CD4-positive, alpha-beta memory T cell (primary cell): Measurements from ENCODE around the gene SCAANT1. TPM values are rescaled to one million over a fixed set of nuclear protein-coding genes. Genes with fewer than 3 reads are reported as not detected.
A peak's percentile ranks its signal among the peaks of the same experiment; 100 is the strongest.

Source experiments
- CTCF ChIA-PET: fragments of 350-600 bp; sonication (Branson Sonifier 250); formaldehyde crosslinking; loops from one replicate; lab custom pipeline; 2021; ENCODE audit warnings: inconsistent platforms; ENCODE audit not compliant: partially characterized antibody; lab: Charles Lee
- POLR2A ChIA-PET: fragments of 350-600 bp; sonication (Branson Sonifier 250); formaldehyde crosslinking; loops from one replicate; lab custom pipeline; 2021; ENCODE audit not compliant: partially characterized antibody; lab: Charles Lee
- DNase-seq, 5 donors: peaks; one replicate each; pipeline versions ENCODE4 v3.0.0 to v3.0.0-alpha.2; 2020 to 2022; ENCODE audit warnings: mixed read lengths in 1 of 5
- H3K27ac ChIP-seq: one replicate; pipeline ENCODE4 v1.7.0; 2013; ENCODE audit warnings: low read depth, low read length
- H3K27me3 ChIP-seq: 2 replicates; pipeline ENCODE4 v1.7.0; 2013; ENCODE audit warnings: mild to moderate bottlenecking, low read length, moderate library complexity; ENCODE audit not compliant: insufficient read depth
- H3K36me3 ChIP-seq: 2 replicates; pipeline ENCODE4 v1.7.0; 2013; ENCODE audit warnings: mild to moderate bottlenecking, low read length, moderate library complexity; ENCODE audit not compliant: insufficient read depth
- H3K4me1 ChIP-seq: 2 replicates; pipeline ENCODE4 v1.7.0; 2013; ENCODE audit warnings: mild to moderate bottlenecking, low read length, moderate library complexity; ENCODE audit not compliant: insufficient read depth
- H3K4me3 ChIP-seq, 2 donors: one replicate each; pipeline ENCODE4 v1.7.0; 2013; ENCODE audit warnings: low read length in 2 of 2, mild to moderate bottlenecking in 1 of 2
- H3K9me3 ChIP-seq, 2 donors: one replicate each; pipeline ENCODE4 v1.7.0; 2013; ENCODE audit warnings: low read length in 2 of 2, control low read depth in 1 of 2; ENCODE audit not compliant: control insufficient read depth in 1 of 2
- H3K27ac Mint-ChIP-seq, 7 donors: one replicate each; pipeline ENCODE4 v1.8.0; 2020 to 2021; ENCODE audit warnings: mixed read lengths in 7 of 7, mild to moderate bottlenecking in 6 of 7, inconsistent platforms in 3 of 7, moderate library complexity in 3 of 7
- H3K27me3 Mint-ChIP-seq, 2 donors: one replicate each; pipeline ENCODE4 v1.8.0; 2020 to 2021; ENCODE audit warnings: mixed read lengths in 2 of 2
- H3K36me3 Mint-ChIP-seq, 2 donors: one replicate each; pipeline ENCODE4 v1.8.0; 2020 to 2021; ENCODE audit warnings: mixed read lengths in 2 of 2, inconsistent platforms in 1 of 2, mild to moderate bottlenecking in 1 of 2
- H3K4me1 Mint-ChIP-seq, 4 donors: one replicate each; pipeline ENCODE4 v1.8.0; 2020 to 2021; ENCODE audit warnings: mixed read lengths in 4 of 4, mild to moderate bottlenecking in 1 of 4
- H3K4me3 Mint-ChIP-seq, 8 donors: one replicate each; pipeline ENCODE4 v1.8.0; 2020 to 2021; ENCODE audit warnings: mixed read lengths in 8 of 8, mild to moderate bottlenecking in 7 of 8, moderate library complexity in 6 of 8, inconsistent platforms in 3 of 8
- H3K9me3 Mint-ChIP-seq, 8 donors: one replicate each; pipeline ENCODE4 v1.8.0; 2020 to 2021; ENCODE audit warnings: mixed read lengths in 8 of 8, mild to moderate bottlenecking in 5 of 8, inconsistent platforms in 3 of 8, moderate library complexity in 1 of 8
- intact Hi-C: fragments of 100-400 bp; cut with micrococcal nuclease; formaldehyde crosslinking; loops from one replicate; pipeline ENCODE4 v1.15.1; 2023
- polyA plus RNA-seq, 2 donors: library from polyadenylated mRNA; unstranded; fragments of 300-500 nt; fragmentation: Illumina TruSeq; gene quantifications; one replicate each; pipeline ENCODE4 v1.2.3, GENCODE V29; 2021
- total RNA-seq, 2 experiments: library from RNA; stranded (reverse); gene quantifications; one replicate each; pipeline ENCODE4 v1.2.3, GENCODE V29; 2021

The SCAANT1 gene
- not detected for total RNA-seq
- not detected for polyA plus RNA-seq

- intact Hi-C loops: loop anchor here (1.0 kb wide), 3 partner anchors 49 to 111 kb away; partner anchors contain the start of genes ATXN7, PSMD6 and THOC7
- Histone ChIP-seq H3K9me3 (no peaks in the 10 kb centered on the region), H3K36me3 (peaks cover 4% of the 10 kb centered on the region), H3K27me3 (no peaks in the 10 kb centered on the region), H3K4me3 (peak within 1 kb of the TSS; percentile 70 to 77), H3K4me1 (peaks cover 36% of the 10 kb centered on the region), H3K27ac (peak within 1 kb of the TSS; percentile 84)
- H3K27me3 Mint-ChIP-seq: no peaks in the 10 kb centered on the region
- peak; percentile 84 to 87 (median 84) for DNase-seq
- H3K9me3 Mint-ChIP-seq: no peaks in the 10 kb centered on the region
- H3K4me3 Mint-ChIP-seq: peak within 1 kb of the TSS; percentile 89 to 96 (median 94)
- peaks cover 30 to 61% (median 41%) of the 10 kb centered on the region in 4 donors for H3K4me1 Mint-ChIP-seq
- H3K27ac Mint-ChIP-seq: peak within 1 kb of the TSS; percentile 96 to 99 (median 98)
- POLR2A ChIA-PET: interaction anchor here (0.8 to 2.7 kb wide), 18 partner anchors 9 to 112 kb away, joined by 3 to 34 read pairs (median 6); partner anchors contain the start of genes ATXN7, PSMD6 and THOC7
- peaks cover 8 to 32% of the 10 kb centered on the region in 2 donors for H3K36me3 Mint-ChIP-seq
- CTCF ChIA-PET: interaction anchor here (0.9 to 1.4 kb wide), 4 partner anchors 22 to 111 kb away, joined by 3 to 5 read pairs (median 4); partner anchors contain the start of gene PSMD6
These were observed at the start of gene SCAANT1 for GRCh38 chr3:63911873-63912767. TSS of gene SCAANT1 (minus strand) at chr3:63912383.

- Mint-ChIP-seq H3K27me3 (no peaks in the 10 kb centered on the region), H3K4me1 (peaks cover 37 to 59% (median 47%) of the 10 kb centered on the region in 4 donors), H3K4me3 (no peak overlapping the region), H3K9me3 (no peaks in the 10 kb centered on the region), H3K27ac (peak overlapping the region in 4 of 7 donors; percentile 32 to 74 (median 57)), H3K36me3 (peaks cover 0 to 3% of the 10 kb centered on the region in 2 donors)
- H3K4me3 ChIP-seq: no peak overlapping the region
- H3K36me3 ChIP-seq: no peaks in the 10 kb centered on the region
- no peak overlapping the region for H3K27ac ChIP-seq
- H3K4me1 ChIP-seq: peaks cover 33% of the 10 kb centered on the region
- DNase-seq: peak in 4 of 5 donors; percentile 65 to 68 (median 66)
- H3K27me3 ChIP-seq: no peaks in the 10 kb centered on the region
- intact Hi-C loops: loop anchor here (1.0 kb wide), 3 partner anchors 17 to 61 kb away; partner anchors contain the start of gene PSMD6
- ChIA-PET CTCF (interaction anchor here (0.7 to 16.0 kb wide), 20 partner anchors 9 to 66 kb away, joined by 3 to 875 read pairs (median 6); partner anchors contain the start of genes PSMD6 and SCAANT1), POLR2A (interaction anchor here (0.8 to 14.5 kb wide), 8 partner anchors 9 to 62 kb away, joined by 3 to 347 read pairs (median 6); partner anchors contain the start of genes PSMD6 and SCAANT1)
- no peaks in the 10 kb centered on the region for H3K9me3 ChIP-seq
These were observed 49.7 kb upstream of the SCAANT1 start for GRCh38 chr3:63961891-63962290.

GRCh38 chr3:63960048-63960711, 48.0 kb upstream of the SCAANT1 start:
- Mint-ChIP-seq H3K27me3 (no peaks in the 10 kb centered on the region), H3K4me3 (peak overlapping the region in 6 of 8 donors; percentile 21 to 69 (median 38)), H3K36me3 (peaks cover 5 to 7% of the 10 kb centered on the region in 2 donors), H3K4me1 (peaks cover 34 to 50% (median 41%) of the 10 kb centered on the region in 4 donors), H3K27ac (peak overlapping the region; percentile 27 to 87 (median 68)), H3K9me3 (no peaks in the 10 kb centered on the region)
- Histone ChIP-seq H3K9me3 (no peaks in the 10 kb centered on the region), H3K4me3 (no peak overlapping the region), H3K27me3 (no peaks in the 10 kb centered on the region), H3K4me1 (peaks cover 17% of the 10 kb centered on the region), H3K27ac (no peak overlapping the region), H3K36me3 (peaks cover under 1% of the 10 kb centered on the region)
- intact Hi-C loops: no loop called here
- no peak for DNase-seq
- CTCF ChIA-PET: interaction anchor here (2.0 to 16.0 kb wide), 4 partner anchors 9 to 63 kb away, joined by 7 to 875 read pairs (median 60); partner anchors contain the start of gene PSMD6
- POLR2A ChIA-PET: interaction anchor here (1.2 to 14.5 kb wide), 3 partner anchors 20 to 48 kb away, joined by 4 to 347 read pairs (median 4); partner anchors contain the start of gene SCAANT1

GRCh38 chr3:63959146-63959545, 47.0 kb upstream of the SCAANT1 start:
- ChIA-PET CTCF (interaction anchor here (11.5 to 16.0 kb wide), 2 partner anchors 26 to 64 kb away, joined by 101 to 875 read pairs; partner anchors contain the start of gene PSMD6), POLR2A (interaction anchor here (0.8 kb wide), 1 partner anchor 65 kb away, joined by 3 read pairs; no protein-coding TSS in a partner anchor)
- Mint-ChIP-seq H3K27me3 (no peaks in the 10 kb centered on the region), H3K4me1 (peaks cover 32 to 48% (median 40%) of the 10 kb centered on the region in 4 donors), H3K36me3 (peaks cover 12 to 14% of the 10 kb centered on the region in 2 donors), H3K4me3 (no peak overlapping the region), H3K9me3 (no peaks in the 10 kb centered on the region), H3K27ac (peak overlapping the region; percentile 11 to 85 (median 70))
- Histone ChIP-seq H3K36me3 (peaks cover 5% of the 10 kb centered on the region), H3K9me3 (no peaks in the 10 kb centered on the region), H3K27ac (no peak overlapping the region), H3K4me3 (no peak overlapping the region), H3K4me1 (peaks cover 7% of the 10 kb centered on the region), H3K27me3 (no peaks in the 10 kb centered on the region)
- intact Hi-C loops: no loop called here
- no peak for DNase-seq

- no peaks in the 10 kb centered on the region for H3K9me3 ChIP-seq
- peaks cover 22 to 23% of the 10 kb centered on the region in 2 donors for H3K36me3 Mint-ChIP-seq
- no peaks in the 10 kb centered on the region for H3K27me3 ChIP-seq
- no peak overlapping the region for H3K4me3 Mint-ChIP-seq
- no peaks in the 10 kb centered on the region for H3K27me3 Mint-ChIP-seq
- no peak overlapping the region for H3K4me3 ChIP-seq
- ChIA-PET POLR2A (interaction anchor here (0.8 to 1.7 kb wide), 2 partner anchors 44 to 67 kb away, joined by 3 to 5 read pairs; partner anchors contain the start of genes PSMD6 and SCAANT1), CTCF (interaction anchor here (0.8 to 16.0 kb wide), 3 partner anchors 29 to 98 kb away, joined by 3 to 875 read pairs (median 3); partner anchors contain the start of gene PSMD6)
- H3K4me1 Mint-ChIP-seq: peaks cover 38 to 61% (median 46%) of the 10 kb centered on the region in 4 donors
- intact Hi-C loops: no loop called here
- peaks cover 21% of the 10 kb centered on the region for H3K4me1 ChIP-seq
- no peak for DNase-seq
- H3K36me3 ChIP-seq: peaks cover 8% of the 10 kb centered on the region
- H3K27ac ChIP-seq: no peak overlapping the region
- H3K27ac Mint-ChIP-seq: peak overlapping the region in 3 of 7 donors; percentile 20 to 53 (median 45)
- no peaks in the 10 kb centered on the region for H3K9me3 Mint-ChIP-seq
These were observed 43.8 kb upstream of the SCAANT1 start for GRCh38 chr3:63955830-63956545.

- Histone ChIP-seq H3K27me3 (no peaks in the 10 kb centered on the region), H3K4me1 (peaks cover 25% of the 10 kb centered on the region), H3K9me3 (no peaks in the 10 kb centered on the region), H3K27ac (no peak overlapping the region), H3K36me3 (peaks cover 8% of the 10 kb centered on the region), H3K4me3 (no peak overlapping the region)
- no peak overlapping the region for H3K4me3 Mint-ChIP-seq
- H3K9me3 Mint-ChIP-seq: no peaks in the 10 kb centered on the region
- intact Hi-C loops: no loop called here
- ChIA-PET CTCF (interaction anchor here (16.0 kb wide), 1 partner anchor 30 kb away, joined by 875 read pairs; no protein-coding TSS in a partner anchor), POLR2A (no interaction called here)
- no peaks in the 10 kb centered on the region for H3K27me3 Mint-ChIP-seq
- H3K36me3 Mint-ChIP-seq: peaks cover 22 to 23% of the 10 kb centered on the region in 2 donors
- peaks cover 37 to 64% (median 48%) of the 10 kb centered on the region in 4 donors for H3K4me1 Mint-ChIP-seq
- H3K27ac Mint-ChIP-seq: peak overlapping the region in 6 of 7 donors; percentile 53 to 95 (median 78)
- no peak for DNase-seq
These were observed 43.0 kb upstream of the SCAANT1 start for GRCh38 chr3:63955036-63955650.
